ENCODE measurements around the gene OTOS. TPM values are rescaled to one million over a fixed set of nuclear protein-coding genes. Genes with fewer than 3 reads are reported as not detected.

The OTOS gene
- total RNA-seq, 1 donor: not detected

GRCh38 chr2:240127911-240128607, 12.4 kb downstream of the OTOS start:
- H3K27me3 ChIP-seq (ENCODE audit: insufficient read depth, low read length): no peaks in the 10 kb centered on the region
- no peaks in the 10 kb centered on the region for H3K4me1 ChIP-seq (ENCODE audit: insufficient read depth, low read length)
- H3K4me3 ChIP-seq (ENCODE audit: low read length): no peak overlapping the region
- no peaks in the 10 kb centered on the region for H3K9me3 ChIP-seq (ENCODE audit: low read depth, low read length)

GRCh38 chr2:240127191-240127750, 13.2 kb downstream of the OTOS start:
- H3K27me3 ChIP-seq (ENCODE audit: insufficient read depth, low read length): no peaks in the 10 kb centered on the region
- H3K4me3 ChIP-seq (ENCODE audit: low read length): no peak overlapping the region
- no peaks in the 10 kb centered on the region for H3K4me1 ChIP-seq (ENCODE audit: insufficient read depth, low read length)
- H3K9me3 ChIP-seq (ENCODE audit: low read depth, low read length): no peaks in the 10 kb centered on the region

GRCh38 chr2:240126731-240127130, 13.7 kb downstream of the OTOS start:
- Histone ChIP-seq H3K4me3 (ENCODE audit: low read length) (no peak overlapping the region), H3K4me1 (ENCODE audit: insufficient read depth, low read length) (no peaks in the 10 kb centered on the region), H3K9me3 (ENCODE audit: low read depth, low read length) (no peaks in the 10 kb centered on the region), H3K27me3 (ENCODE audit: insufficient read depth, low read length) (no peaks in the 10 kb centered on the region)

- no peak overlapping the region for H3K4me3 ChIP-seq (ENCODE audit: low read length)
- H3K9me3 ChIP-seq (ENCODE audit: low read depth, low read length): no peaks in the 10 kb centered on the region
- H3K4me1 ChIP-seq (ENCODE audit: insufficient read depth, low read length): no peaks in the 10 kb centered on the region
- H3K27me3 ChIP-seq (ENCODE audit: insufficient read depth, low read length): no peaks in the 10 kb centered on the region
Observed at GRCh38 chr2:240125742-240126141, 14.7 kb downstream of the OTOS start.

- no peaks in the 10 kb centered on the region for H3K4me1 ChIP-seq (ENCODE audit: insufficient read depth, low read length)
- no peaks in the 10 kb centered on the region for H3K27me3 ChIP-seq (ENCODE audit: insufficient read depth, low read length)
- no peaks in the 10 kb centered on the region for H3K9me3 ChIP-seq (ENCODE audit: low read depth, low read length)
- no peak overlapping the region for H3K4me3 ChIP-seq (ENCODE audit: low read length)
Observed at GRCh38 chr2:240124651-240125030, 15.8 kb downstream of the OTOS start.

DNA sequence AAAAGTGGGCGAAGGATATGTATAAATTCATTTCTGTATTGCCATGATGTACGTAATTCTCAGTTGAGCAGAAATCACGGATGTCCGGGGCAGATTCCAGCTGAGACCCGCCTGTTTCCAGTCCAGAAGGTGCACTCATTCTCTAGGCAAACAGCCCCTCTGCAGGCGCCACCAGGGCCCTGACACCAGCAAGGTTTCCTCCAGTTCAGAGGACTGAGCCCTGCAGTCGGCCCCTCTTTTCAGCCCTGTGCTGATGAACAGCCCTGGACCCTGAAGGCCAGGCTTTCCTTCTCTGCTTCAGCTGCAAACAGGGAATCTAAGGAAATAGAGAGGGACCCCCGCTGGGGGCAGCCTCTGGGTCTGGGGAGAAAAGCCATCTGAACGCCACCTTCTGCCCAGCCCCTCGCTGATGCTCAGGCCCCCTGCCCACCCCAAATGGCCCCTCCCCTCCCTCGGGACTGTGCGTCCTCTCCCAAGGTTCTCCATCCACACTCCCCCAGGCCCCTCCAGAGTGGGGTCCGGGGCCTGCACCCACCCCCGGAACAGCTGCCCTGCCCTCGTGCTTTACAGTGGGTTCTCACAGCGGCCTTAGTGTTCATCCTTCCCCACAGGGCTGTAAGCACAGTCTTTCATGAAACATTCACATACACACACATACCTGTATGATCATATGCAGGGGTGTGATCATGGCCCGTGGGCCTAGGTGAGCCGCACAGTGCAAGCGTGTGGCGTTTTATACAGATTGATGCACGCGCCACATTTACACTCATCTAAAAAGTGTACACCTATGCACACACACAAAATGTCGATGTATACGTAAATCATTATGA, 16.4 kb downstream of the OTOS start:
- H3K9me3 ChIP-seq (ENCODE audit: low read depth, low read length): no peaks in the 10 kb centered on the region
- H3K4me3 ChIP-seq (ENCODE audit: low read length): no peak overlapping the region
- H3K4me1 ChIP-seq (ENCODE audit: insufficient read depth, low read length): no peaks in the 10 kb centered on the region
- H3K27me3 ChIP-seq (ENCODE audit: insufficient read depth, low read length): no peaks in the 10 kb centered on the region

GRCh38 chr2:240121675-240122074, 18.8 kb downstream of the OTOS start:
- Histone ChIP-seq H3K9me3 (ENCODE audit: low read depth, low read length) (no peaks in the 10 kb centered on the region), H3K4me1 (ENCODE audit: insufficient read depth, low read length) (no peaks in the 10 kb centered on the region), H3K4me3 (ENCODE audit: low read length) (no peak overlapping the region), H3K27me3 (ENCODE audit: insufficient read depth, low read length) (no peaks in the 10 kb centered on the region)

- H3K4me3 ChIP-seq (ENCODE audit: low read length): no peak overlapping the region
Observed at GRCh38 chr2:240121190-240121589, 19.3 kb downstream of the OTOS start.

DNA sequence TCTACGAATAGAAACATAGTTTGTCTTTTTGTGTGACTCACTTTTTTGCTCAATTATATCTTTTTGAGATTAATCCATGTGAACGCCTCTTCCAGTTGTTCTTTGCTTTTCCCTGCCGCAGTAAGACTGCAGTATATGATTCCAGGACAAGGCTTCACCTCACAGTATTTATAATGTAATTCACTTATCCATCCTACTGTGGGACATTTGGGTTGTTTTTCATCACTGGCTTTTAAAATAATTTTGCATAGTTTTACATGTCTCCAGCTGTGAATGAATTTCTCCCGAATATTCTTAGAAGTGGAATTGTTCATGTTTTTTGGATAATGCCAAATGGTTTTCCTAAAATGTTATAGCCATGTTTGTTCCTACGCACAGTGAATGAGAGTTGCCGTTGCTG, 26.2 kb downstream of the OTOS start:
- Histone ChIP-seq H3K4me1 (ENCODE audit: insufficient read depth, low read length) (no peaks in the 10 kb centered on the region), H3K9me3 (ENCODE audit: low read depth, low read length) (no peaks in the 10 kb centered on the region), H3K27me3 (ENCODE audit: insufficient read depth, low read length) (peaks cover 5% of the 10 kb centered on the region), H3K4me3 (ENCODE audit: low read length) (no peak overlapping the region)

More at GRCh38 chr2:240121190-240121589, 19.3 kb downstream of the OTOS start:
- Histone ChIP-seq H3K27me3 (ENCODE audit: insufficient read depth, low read length) (no peaks in the 10 kb centered on the region), H3K9me3 (ENCODE audit: low read depth, low read length) (no peaks in the 10 kb centered on the region), H3K4me1 (ENCODE audit: insufficient read depth, low read length) (no peaks in the 10 kb centered on the region)

GRCh38 chr2:240112914-240113690, 27.4 kb downstream of the OTOS start:
- Histone ChIP-seq H3K9me3 (ENCODE audit: low read depth, low read length) (no peaks in the 10 kb centered on the region), H3K4me3 (ENCODE audit: low read length) (no peak overlapping the region), H3K4me1 (ENCODE audit: insufficient read depth, low read length) (no peaks in the 10 kb centered on the region), H3K27me3 (ENCODE audit: insufficient read depth, low read length) (peaks cover 5% of the 10 kb centered on the region)

GRCh38 chr2:240111253-240111652, 29.2 kb downstream of the OTOS start:
- H3K9me3 ChIP-seq (ENCODE audit: low read depth, low read length): no peaks in the 10 kb centered on the region
- peaks cover 5% of the 10 kb centered on the region for H3K27me3 ChIP-seq (ENCODE audit: insufficient read depth, low read length)
- H3K4me3 ChIP-seq (ENCODE audit: low read length): no peak overlapping the region
- no peaks in the 10 kb centered on the region for H3K4me1 ChIP-seq (ENCODE audit: insufficient read depth, low read length)

DNA sequence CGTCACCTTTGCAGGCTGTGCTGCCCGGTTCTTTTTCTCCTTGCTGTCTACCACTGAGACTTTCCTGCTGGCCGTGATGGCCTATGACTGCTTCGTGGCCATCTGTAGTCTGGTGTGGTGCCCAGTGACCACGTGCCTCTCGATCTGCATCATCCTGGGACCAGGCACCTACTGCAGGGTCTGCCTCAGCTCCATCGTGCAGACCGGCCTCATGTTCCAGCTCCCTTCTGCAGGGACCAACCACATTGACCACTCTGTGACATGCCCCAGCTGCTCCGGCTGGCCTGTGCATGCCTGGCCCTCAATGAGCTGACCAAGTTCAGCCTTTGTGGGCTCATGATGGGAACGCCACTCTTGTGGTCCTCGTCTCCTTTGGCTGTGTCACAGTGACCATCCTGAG, 31.1 kb downstream of the OTOS start:
- no peaks in the 10 kb centered on the region for H3K9me3 ChIP-seq (ENCODE audit: low read depth, low read length)
- H3K4me3 ChIP-seq (ENCODE audit: low read length): no peak overlapping the region
- H3K4me1 ChIP-seq (ENCODE audit: insufficient read depth, low read length): no peaks in the 10 kb centered on the region
- H3K27me3 ChIP-seq (ENCODE audit: insufficient read depth, low read length): no peaks in the 10 kb centered on the region

GRCh38 chr2:240107477-240107796, 33.0 kb downstream of the OTOS start:
- Histone ChIP-seq H3K4me1 (ENCODE audit: insufficient read depth, low read length) (no peaks in the 10 kb centered on the region), H3K9me3 (ENCODE audit: low read depth, low read length) (no peaks in the 10 kb centered on the region), H3K27me3 (ENCODE audit: insufficient read depth, low read length) (no peaks in the 10 kb centered on the region), H3K4me3 (ENCODE audit: low read length) (no peak overlapping the region)

DNA sequence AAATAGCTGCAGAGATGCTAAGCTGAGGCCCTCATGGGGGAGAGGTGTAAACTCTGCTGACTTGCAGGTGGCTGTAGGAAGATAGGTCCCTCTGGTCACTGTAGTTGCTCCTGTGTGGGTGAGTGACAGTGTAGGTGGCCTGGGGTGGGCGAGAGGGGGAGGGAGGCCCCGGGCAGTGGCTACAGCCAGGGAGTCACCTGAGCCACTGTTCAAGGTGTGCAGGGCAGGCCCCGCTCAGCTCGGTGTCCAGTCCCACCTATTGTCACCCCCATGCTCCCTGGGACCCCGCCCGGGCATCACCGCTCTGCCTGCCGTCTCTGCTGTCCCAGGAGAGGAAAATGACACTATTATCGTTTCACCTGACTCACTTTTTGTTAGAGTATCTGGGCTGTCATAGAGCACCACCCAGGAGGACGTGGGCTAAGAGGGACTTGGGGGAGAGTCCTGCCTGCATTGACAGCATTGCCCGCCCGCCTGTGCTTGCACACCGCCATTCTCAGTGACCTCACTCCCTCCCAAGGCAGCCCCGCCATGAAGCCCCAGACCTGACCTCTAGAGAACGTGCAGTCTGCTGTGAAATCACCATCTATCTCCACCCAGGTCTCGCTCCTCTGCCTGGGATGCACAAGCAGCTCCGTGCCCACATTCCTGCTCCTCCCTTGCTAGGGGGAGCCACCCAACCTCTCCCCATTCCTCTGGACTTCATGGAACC, 33.5 kb downstream of the OTOS start:
- H3K9me3 ChIP-seq (ENCODE audit: low read depth, low read length): no peaks in the 10 kb centered on the region

More for the DNA sequence above, 33.5 kb downstream of the OTOS start:
- H3K27me3 ChIP-seq (ENCODE audit: insufficient read depth, low read length): no peaks in the 10 kb centered on the region
- no peak overlapping the region for H3K4me3 ChIP-seq (ENCODE audit: low read length)
- no peaks in the 10 kb centered on the region for H3K4me1 ChIP-seq (ENCODE audit: insufficient read depth, low read length)

Data from mononuclear cell (primary cell).